ENCODE data around the gene TRAPPC13.

TRAPPC13 gene

DNA sequence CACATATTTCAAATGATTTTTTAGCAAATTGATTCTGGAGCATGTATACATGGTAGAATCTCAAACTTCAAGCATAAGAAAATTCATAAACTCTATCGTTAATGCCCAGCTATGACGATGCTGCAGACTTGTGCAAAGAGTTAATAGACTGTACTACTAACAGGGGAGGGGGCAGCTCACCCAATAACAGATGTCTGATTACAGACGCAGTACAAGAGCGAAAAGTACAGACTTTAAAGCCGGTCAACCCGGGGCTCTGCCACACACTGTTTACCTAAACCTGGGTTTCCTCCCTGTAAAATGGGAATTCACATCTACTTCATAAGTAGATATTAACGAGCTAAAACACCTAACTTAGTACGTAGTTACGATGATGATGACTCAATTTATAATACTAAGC, 1.3 kb upstream of the TRAPPC13 start:
- Histone ChIP-seq H2BK12ac (ENCODE audit: low read length) (no peak overlapping the region), H3K79me2 (ENCODE audit: control insufficient read depth, insufficient read depth, low read length, poor library complexity) (peaks cover 5% of the 10 kb centered on the region), H3K9me3 (ENCODE audit: insufficient read depth, low read depth, low read length) (no peaks in the 10 kb centered on the region), H4K8ac (ENCODE audit: low read depth, low read length) (no peak overlapping the region), H3K4me2 (ENCODE audit: low read length) (peak overlapping the region; percentile 63), H3K27ac (ENCODE audit: low read depth, low read length) (no peak overlapping the region), H3K18ac (ENCODE audit: low read length) (no peak overlapping the region), H4K12ac (ENCODE audit: low read depth, low read length) (no peak overlapping the region), H3K36me3 (ENCODE audit: control insufficient read depth in 1 of 2, insufficient read depth in 2 of 2, low read length in 2 of 2) (peaks cover 0 to 2% of the 10 kb centered on the region in 2 experiments), H3K4ac (ENCODE audit: low read depth, low read length) (no peak overlapping the region), H3K79me1 (ENCODE audit: low read length) (peaks cover 4% of the 10 kb centered on the region), H3K14ac (ENCODE audit: low read length) (no peak overlapping the region), H3K4me3 (ENCODE audit: low read depth, low read length) (peak overlapping the region; percentile 97), H2BK120ac (ENCODE audit: insufficient read depth, low read length, poor library complexity) (no peak overlapping the region), H3K27me3 (ENCODE audit: insufficient read depth, low read length) (no peaks in the 10 kb centered on the region), H3K4me1 (ENCODE audit: control insufficient read depth in 1 of 2, insufficient read depth in 2 of 2, low read length in 2 of 2) (peaks cover 0 to 3% of the 10 kb centered on the region in 2 experiments), H2AFZ (ENCODE audit: insufficient read depth, low read length, poor library complexity) (no peak overlapping the region), H3K23ac (ENCODE audit: low read length) (no peak overlapping the region), H3K9ac (ENCODE audit: low read length) (peak overlapping the region; percentile 79), H2AK5ac (ENCODE audit: low read length) (no peak overlapping the region), H2BK5ac (ENCODE audit: low read depth, low read length, poor library complexity) (no peak overlapping the region), H4K91ac (ENCODE audit: low read depth, low read length) (no peak overlapping the region)
- no CpG with 5 or more reads among the region's 9 CpGs for WGBS (ENCODE audit: extremely low coverage, insufficient coverage, insufficient read length)
- no peak for DNase-seq

DNA sequence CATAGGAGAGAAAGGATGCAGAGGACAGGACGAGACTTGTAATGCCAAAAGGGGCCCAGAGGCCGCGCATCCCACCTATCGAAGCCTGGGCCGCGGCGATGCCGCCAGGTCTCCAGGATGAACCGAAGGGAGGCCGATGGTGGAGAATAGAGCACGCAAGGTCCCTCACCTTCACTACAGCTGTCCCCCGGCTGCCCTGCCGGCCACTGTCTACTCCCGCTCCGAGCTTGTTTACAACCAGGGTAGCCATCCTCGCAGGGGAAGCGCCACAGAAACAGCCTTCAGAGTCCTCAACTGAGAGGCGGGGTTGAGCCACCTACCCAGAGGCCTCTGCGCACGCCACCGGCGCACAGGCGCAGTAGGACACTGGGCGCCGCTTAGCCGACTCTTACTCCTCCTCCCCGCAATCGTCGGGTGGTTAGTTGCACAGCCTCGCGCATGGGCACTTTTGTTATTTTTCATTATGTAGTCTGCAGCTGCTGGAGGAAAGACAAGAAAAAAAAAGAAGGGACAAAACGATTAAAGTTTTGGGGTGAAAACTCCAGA, 729 bp upstream of the TRAPPC13 start, which contains the start of gene TRIM23:
TRIM23 (minus strand) TSS at position 309 of the 546 bp plus-strand sequence; CDS start at position 250, 59 bp downstream.
- no peak within 1 kb of the TSS for H2AK5ac ChIP-seq (ENCODE audit: low read length)
- H2AFZ ChIP-seq (ENCODE audit: insufficient read depth, low read length, poor library complexity): peak within 1 kb of the TSS; percentile 85
- peak within 1 kb of the TSS; percentile 60 for H2BK5ac ChIP-seq (ENCODE audit: low read depth, low read length, poor library complexity)
- no peaks in the 10 kb centered on the region for H3K27me3 ChIP-seq (ENCODE audit: insufficient read depth, low read length)
- peaks cover 0 to 3% of the 10 kb centered on the region in 2 experiments for H3K4me1 ChIP-seq (ENCODE audit: control insufficient read depth in 1 of 2, insufficient read depth in 2 of 2, low read length in 2 of 2)
- H3K18ac ChIP-seq (ENCODE audit: low read length): peak within 1 kb of the TSS; percentile 70
- no peak within 1 kb of the TSS for H2BK12ac ChIP-seq (ENCODE audit: low read length)
- peak within 1 kb of the TSS; percentile 96 for H4K8ac ChIP-seq (ENCODE audit: low read depth, low read length)
- H3K14ac ChIP-seq (ENCODE audit: low read length): peak within 1 kb of the TSS; percentile 69
- no peak within 1 kb of the TSS for H3K23ac ChIP-seq (ENCODE audit: low read length)
- WGBS (ENCODE audit: extremely low coverage, insufficient coverage, insufficient read length): no CpG with 5 or more reads among the region's 32 CpGs
- H4K91ac ChIP-seq (ENCODE audit: low read depth, low read length): peak within 1 kb of the TSS; percentile 13
- H3K9ac ChIP-seq (ENCODE audit: low read length): peak within 1 kb of the TSS; percentile 97
- peaks cover 5% of the 10 kb centered on the region for H3K79me2 ChIP-seq (ENCODE audit: control insufficient read depth, insufficient read depth, low read length, poor library complexity)
- H2BK120ac ChIP-seq (ENCODE audit: insufficient read depth, low read length, poor library complexity): no peak within 1 kb of the TSS
- peak within 1 kb of the TSS; percentile 97 for H3K4me3 ChIP-seq (ENCODE audit: low read depth, low read length)
- peaks cover 4% of the 10 kb centered on the region for H3K79me1 ChIP-seq (ENCODE audit: low read length)
- H3K27ac ChIP-seq (ENCODE audit: low read depth, low read length): peak within 1 kb of the TSS; percentile 68
- peak within 1 kb of the TSS; percentile 61 for H4K12ac ChIP-seq (ENCODE audit: low read depth, low read length)
- no peaks in the 10 kb centered on the region for H3K9me3 ChIP-seq (ENCODE audit: insufficient read depth, low read depth, low read length)
- DNase-seq: peak; percentile 96 to 97
- H3K4me2 ChIP-seq (ENCODE audit: low read length): peak within 1 kb of the TSS; percentile 83
- H3K36me3 ChIP-seq (ENCODE audit: control insufficient read depth in 1 of 2, insufficient read depth in 2 of 2, low read length in 2 of 2): peaks cover 0 to 2% of the 10 kb centered on the region in 2 experiments
- peak within 1 kb of the TSS; percentile 80 for H3K4ac ChIP-seq (ENCODE audit: low read depth, low read length)

DNA sequence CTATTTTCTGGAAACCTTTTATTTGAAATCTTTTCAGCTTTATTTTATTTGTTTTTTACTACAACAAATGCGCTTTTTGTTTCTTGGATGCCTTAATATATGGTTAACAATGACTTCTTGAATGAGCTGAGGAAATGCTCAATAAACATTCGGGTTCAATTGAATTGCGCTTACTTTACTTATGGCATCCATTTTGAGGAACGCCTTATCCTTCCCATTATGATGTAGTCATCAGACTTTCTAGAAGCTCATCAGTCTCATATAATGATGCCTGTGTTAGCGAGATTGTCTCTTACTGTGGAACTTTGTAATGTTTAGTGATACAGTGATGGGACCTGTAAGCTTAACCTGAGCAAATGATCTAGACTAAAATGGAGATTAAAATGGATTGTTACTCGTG, 916 bp downstream of the TRAPPC13 start:
- Histone ChIP-seq H3K4ac (ENCODE audit: low read depth, low read length) (no peak overlapping the region), H2BK120ac (ENCODE audit: insufficient read depth, low read length, poor library complexity) (no peak overlapping the region), H4K8ac (ENCODE audit: low read depth, low read length) (no peak overlapping the region), H2AFZ (ENCODE audit: insufficient read depth, low read length, poor library complexity) (no peak overlapping the region), H4K12ac (ENCODE audit: low read depth, low read length) (no peak overlapping the region), H3K14ac (ENCODE audit: low read length) (no peak overlapping the region), H2AK5ac (ENCODE audit: low read length) (no peak overlapping the region), H3K4me1 (ENCODE audit: control insufficient read depth in 1 of 2, insufficient read depth in 2 of 2, low read length in 2 of 2) (peaks cover 0 to 3% of the 10 kb centered on the region in 2 experiments), H3K79me2 (ENCODE audit: control insufficient read depth, insufficient read depth, low read length, poor library complexity) (peaks cover 5% of the 10 kb centered on the region), H3K4me3 (ENCODE audit: low read depth, low read length) (no peak overlapping the region), H3K4me2 (ENCODE audit: low read length) (peak overlapping the region; percentile 46), H3K23ac (ENCODE audit: low read length) (no peak overlapping the region), H3K27me3 (ENCODE audit: insufficient read depth, low read length) (no peaks in the 10 kb centered on the region), H3K9ac (ENCODE audit: low read length) (no peak overlapping the region), H3K9me3 (ENCODE audit: insufficient read depth, low read depth, low read length) (no peaks in the 10 kb centered on the region), H2BK5ac (ENCODE audit: low read depth, low read length, poor library complexity) (no peak overlapping the region), H2BK12ac (ENCODE audit: low read length) (no peak overlapping the region), H3K18ac (ENCODE audit: low read length) (no peak overlapping the region), H3K27ac (ENCODE audit: low read depth, low read length) (no peak overlapping the region), H3K36me3 (ENCODE audit: control insufficient read depth in 1 of 2, insufficient read depth in 2 of 2, low read length in 2 of 2) (peaks cover 0 to 2% of the 10 kb centered on the region in 2 experiments), H3K79me1 (ENCODE audit: low read length) (peaks cover 4% of the 10 kb centered on the region), H4K91ac (ENCODE audit: low read depth, low read length) (no peak overlapping the region)
- peak in 1 of 2 donors; percentile 1 for DNase-seq
- WGBS (ENCODE audit: extremely low coverage, insufficient coverage, insufficient read length): no CpG with 5 or more reads among the region's 6 CpGs

DNA sequence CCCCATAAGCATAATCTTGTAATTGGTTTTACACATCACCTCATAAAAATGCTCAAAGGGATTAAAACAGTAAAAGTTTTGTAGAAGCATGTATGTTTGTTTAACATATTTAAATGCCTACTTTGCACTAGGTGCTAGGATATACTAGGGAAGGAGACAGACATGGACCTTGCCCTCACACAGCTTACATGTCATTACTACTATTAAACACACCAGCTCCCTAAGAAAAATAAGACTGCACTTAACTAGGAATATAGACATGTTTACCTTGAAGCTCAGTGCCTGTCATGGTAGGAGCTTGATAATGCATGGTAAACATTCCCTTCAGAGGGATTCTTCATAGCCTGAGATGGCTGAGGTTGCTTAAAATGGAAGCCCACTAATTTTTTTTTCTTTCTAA, 6.2 kb downstream of the TRAPPC13 start:
- H3K27ac ChIP-seq (ENCODE audit: low read depth, low read length): no peak overlapping the region
- H3K79me2 ChIP-seq (ENCODE audit: control insufficient read depth, insufficient read depth, low read length, poor library complexity): no peaks in the 10 kb centered on the region
- H2BK12ac ChIP-seq (ENCODE audit: low read length): no peak overlapping the region
- no peak overlapping the region for H4K91ac ChIP-seq (ENCODE audit: low read depth, low read length)
- H3K27me3 ChIP-seq (ENCODE audit: insufficient read depth, low read length): no peaks in the 10 kb centered on the region
- H2BK120ac ChIP-seq (ENCODE audit: insufficient read depth, low read length, poor library complexity): no peak overlapping the region
- no peak overlapping the region for H3K9ac ChIP-seq (ENCODE audit: low read length)
- no peak overlapping the region for H3K18ac ChIP-seq (ENCODE audit: low read length)
- no peak overlapping the region for H3K4ac ChIP-seq (ENCODE audit: low read depth, low read length)
- H2BK5ac ChIP-seq (ENCODE audit: low read depth, low read length, poor library complexity): no peak overlapping the region
- H3K36me3 ChIP-seq (ENCODE audit: control insufficient read depth in 1 of 2, insufficient read depth in 2 of 2, low read length in 2 of 2): peaks cover 0 to 2% of the 10 kb centered on the region in 2 experiments
- no peak overlapping the region for H2AFZ ChIP-seq (ENCODE audit: insufficient read depth, low read length, poor library complexity)
- no peak overlapping the region for H3K4me2 ChIP-seq (ENCODE audit: low read length)
- H2AK5ac ChIP-seq (ENCODE audit: low read length): no peak overlapping the region
- H3K4me1 ChIP-seq (ENCODE audit: control insufficient read depth in 1 of 2, insufficient read depth in 2 of 2, low read length in 2 of 2): no peaks in the 10 kb centered on the region
- no peaks in the 10 kb centered on the region for H3K9me3 ChIP-seq (ENCODE audit: insufficient read depth, low read depth, low read length)
- H4K12ac ChIP-seq (ENCODE audit: low read depth, low read length): no peak overlapping the region
- no peak overlapping the region for H3K23ac ChIP-seq (ENCODE audit: low read length)
- H3K79me1 ChIP-seq (ENCODE audit: low read length): no peaks in the 10 kb centered on the region
- no peak for DNase-seq
- H3K14ac ChIP-seq (ENCODE audit: low read length): no peak overlapping the region
- no peak overlapping the region for H3K4me3 ChIP-seq (ENCODE audit: low read depth, low read length)
- H4K8ac ChIP-seq (ENCODE audit: low read depth, low read length): no peak overlapping the region

Data from trophoblast cell (in vitro differentiated cells and primary cell).